GM23338 (cell line): ENCODE measurements around the gene NRROS. TPM values are rescaled to one million over a fixed set of nuclear protein-coding genes. Genes with fewer than 3 reads are reported as not detected.
A peak's percentile ranks its signal among the peaks of the same experiment; 100 is the strongest.

ENCODE experiments used
- ATAC-seq: fragments of 200-7000 bp; cut with Tn5 transposase; 3 replicates; pipeline ENCODE4 v1.9.1; 2020
- DNase-seq: peaks from one replicate; pipeline ENCODE4 v3.0.0-alpha.2; 2015; ENCODE audit warnings: low spot score
- H2AFZ ChIP-seq: fragments of 200-600 bp; sonication (generic); 2 replicates; pipeline ENCODE4 v1.8.0; 2016; ENCODE audit warnings: antibody characterized with exemption, mild to moderate bottlenecking, moderate library complexity
- H3F3A ChIP-seq: fragments of 200-600 bp; sonication (generic); replicated peaks from 2 replicates; pipeline ENCODE4 v1.8.0; 2017; ENCODE audit warnings: antibody characterized with exemption, mixed run types, low read depth
- H3K27ac ChIP-seq: fragments of 200-600 bp; sonication (generic); 2 replicates; pipeline ENCODE4 v1.6.1; 2016; ENCODE audit warnings: low read depth
- H3K27me3 ChIP-seq: fragments of 200-600 bp; sonication (generic); 2 replicates; pipeline ENCODE4 v1.8.0; 2016; ENCODE audit warnings: mild to moderate bottlenecking, mixed run types, moderate library complexity; ENCODE audit not compliant: insufficient read depth
- H3K36me3 ChIP-seq: fragments of 200-600 bp; sonication (generic); 2 replicates; pipeline ENCODE4 v1.8.0; 2016; ENCODE audit warnings: mild to moderate bottlenecking; ENCODE audit not compliant: insufficient read depth
- H3K4me1 ChIP-seq: fragments of 200-600 bp; sonication (generic); 2 replicates; pipeline ENCODE4 v1.8.0; 2016; ENCODE audit warnings: mild to moderate bottlenecking, moderate library complexity; ENCODE audit not compliant: insufficient read depth
- H3K4me2 ChIP-seq: fragments of 200-600 bp; sonication (generic); 2 replicates; pipeline ENCODE4 v1.7.1; 2017; ENCODE audit warnings: mixed run types
- H3K4me3 ChIP-seq: fragments of 200-600 bp; sonication (generic); 2 replicates; pipeline ENCODE4 v1.6.1; 2016; ENCODE audit warnings: mixed run types
- H3K79me2 ChIP-seq: fragments of 200-600 bp; sonication (generic); replicated peaks from 2 replicates; pipeline ENCODE4 v1.8.0; 2017; ENCODE audit warnings: mild to moderate bottlenecking; ENCODE audit not compliant: insufficient read depth
- H3K9me2 ChIP-seq: fragments of 200-600 bp; sonication (generic); 2 replicates; pipeline ENCODE4 v1.8.0; 2017; ENCODE audit not compliant: insufficient read depth
- H4K20me1 ChIP-seq: fragments of 200-600 bp; sonication (generic); replicated peaks from 2 replicates; pipeline ENCODE4 v1.8.0; 2017; ENCODE audit warnings: mild to moderate bottlenecking; ENCODE audit not compliant: insufficient read depth
- H3K27ac Mint-ChIP-seq: 2 replicates; pipeline ENCODE4 v1.8.0; 2020; ENCODE audit warnings: inconsistent platforms, mild to moderate bottlenecking, moderate library complexity, mixed read lengths
- H3K27me3 Mint-ChIP-seq: 3 replicates; pipeline ENCODE4 v1.8.0; 2022; ENCODE audit warnings: low read depth, mild to moderate bottlenecking, moderate library complexity, mixed read lengths, inconsistent platforms; ENCODE audit not compliant: insufficient read depth, poor library complexity
- H3K36me3 Mint-ChIP-seq: 3 replicates; pipeline ENCODE4 v1.8.0; 2021; ENCODE audit warnings: low read depth, mild to moderate bottlenecking, inconsistent platforms, moderate library complexity, mixed read lengths
- H3K4me1 Mint-ChIP-seq: 3 replicates; pipeline ENCODE4 v1.8.0; 2020; ENCODE audit warnings: mild to moderate bottlenecking, inconsistent platforms, mixed read lengths
- H3K4me3 Mint-ChIP-seq: 3 replicates; pipeline ENCODE4 v1.8.0; 2021; ENCODE audit warnings: moderate library complexity, mild to moderate bottlenecking, inconsistent platforms, mixed read lengths
- H3K9me3 Mint-ChIP-seq: 3 replicates; pipeline ENCODE4 v1.8.0; 2020; ENCODE audit warnings: moderate library complexity, mild to moderate bottlenecking, inconsistent platforms, mixed read lengths
- CREB1 ChIP-seq: fragments of 250-450 bp; sonication (Bioruptor Pico); IDR thresholded peaks from 2 replicates; pipeline ENCODE4 v1.5.0; 2020; ENCODE audit warnings: low read depth, mild to moderate bottlenecking, moderate library complexity
- CTCF ChIP-seq, 2 experiments: fragments of 200-600 bp in 1 of 2; sonication (generic) in 1 of 2; conservative IDR thresholded peaks; 2 replicates each; pipeline versions ENCODE4 v1.5.1 to v1.6.1; 2016 to 2017; ENCODE audit warnings: antibody characterized with exemption in 2 of 2, low read depth in 2 of 2, mild to moderate bottlenecking in 2 of 2, moderate library complexity in 1 of 2
- ETS1 ChIP-seq: IDR thresholded peaks from 2 replicates; pipeline ENCODE4 v1.6.1; 2016; ENCODE audit warnings: antibody characterized with exemption
- EZH2 ChIP-seq: fragments of 200-600 bp; sonication (generic); IDR thresholded peaks from one replicate; pipeline ENCODE4 v1.8.0; 2017; ENCODE audit warnings: antibody characterized with exemption, mild to moderate bottlenecking, low read depth; ENCODE audit not compliant: unreplicated experiment
- EZH2phosphoT487 ChIP-seq: fragments of 200-600 bp; sonication (generic); IDR thresholded peaks from one replicate; pipeline ENCODE4 v1.8.1; 2018; ENCODE audit warnings: antibody characterized with exemption; ENCODE audit not compliant: unreplicated experiment
- JUNB ChIP-seq: IDR thresholded peaks from one replicate; pipeline ENCODE4 v1.6.1; 2016; ENCODE audit warnings: antibody characterized with exemption; ENCODE audit not compliant: unreplicated experiment
- NANOG ChIP-seq: IDR thresholded peaks from 2 replicates; pipeline ENCODE4 v1.6.1; 2016; ENCODE audit warnings: antibody characterized with exemption, borderline replicate concordance
- POLR2AphosphoS5 ChIP-seq: IDR thresholded peaks from 2 replicates; pipeline ENCODE4 v1.6.1; 2016; ENCODE audit warnings: antibody characterized with exemption, low read depth
- REST ChIP-seq: IDR thresholded peaks from one replicate; pipeline ENCODE4 v1.6.1; 2018; ENCODE audit warnings: antibody characterized with exemption; ENCODE audit not compliant: unreplicated experiment
- STAT1 ChIP-seq: IDR thresholded peaks from one replicate; pipeline ENCODE4 v1.6.1; 2016; ENCODE audit warnings: antibody characterized with exemption; ENCODE audit not compliant: unreplicated experiment
- ZNF114 ChIP-seq: fragments of 250-450 bp; sonication (Bioruptor Pico); IDR thresholded peaks from 2 replicates; pipeline ENCODE4 v1.5.0; 2020; ENCODE audit warnings: mild to moderate bottlenecking, moderate library complexity
- ZNF331 ChIP-seq: fragments of 250-450 bp; sonication (Bioruptor Pico); IDR thresholded peaks from 2 replicates; pipeline ENCODE4 v1.5.0; 2020; ENCODE audit warnings: low read depth, mild to moderate bottlenecking, moderate library complexity
- ZNF462 ChIP-seq: fragments of 250-450 bp; sonication (Bioruptor Pico); IDR thresholded peaks from 2 replicates; pipeline ENCODE4 v1.5.0; 2020; ENCODE audit warnings: mild to moderate bottlenecking, moderate library complexity
- polyA plus RNA-seq: library from polyadenylated mRNA; unstranded; fragments of >200 nt; fragmentation: Nextera tagmentation; extraction: Ambion mirVana; gene quantifications from 2 replicates; pipeline ENCODE4 v1.2.1, GENCODE V29; 2016
- total RNA-seq: library from RNA; depleted of rRNA; stranded (reverse); fragments of >200 nt; shearing (Covaris generic); gene quantifications from 2 replicates; pipeline ENCODE4 v1.2.3, GENCODE V29; 2014

Gene NRROS
- total and polyA plus RNA-seq, 2 experiments from 2014 or later: 2.3 to 8.5 TPM

GRCh38 chr3:196621611-196622010 lies 17.9 kb upstream of the NRROS start:
- no peaks in the 10 kb centered on the region for H3K9me2 ChIP-seq
- DNase-seq (no peak), ATAC-seq (0 out of 3 replicates have a peak, but pooled peaks have one; percentile 24)
- 0 out of 2 replicates have a peak, but pooled peaks cover 7% of the 10 kb centered on the region for H3F3A ChIP-seq
- no peaks in the 10 kb centered on the region for H3K9me3 Mint-ChIP-seq
- no peaks in the 10 kb centered on the region for H3K36me3 Mint-ChIP-seq
- H3K27me3 ChIP-seq: no peaks in the 10 kb centered on the region
- H3K4me3 Mint-ChIP-seq: no peak overlapping the region
- no peak overlapping the region for H3K27ac Mint-ChIP-seq
- peaks cover 17% of the 10 kb centered on the region for H3K4me1 ChIP-seq
- H3K4me3 ChIP-seq: no peak overlapping the region
- TF ChIP-seq ETS1 (no peak), JUNB (no peak), ZNF331 (CRISPR knock-in tag) (no peak), ZNF114 (no peak), EZH2phosphoT487 (no peak), POLR2AphosphoS5 (no peak), CREB1 (no peak), REST (no peak), NANOG (no peak), EZH2 (no peak), ZNF462 (CRISPR knock-in tag) (no peak), STAT1 (no peak), CTCF (conservative IDR thresholded peaks at IDR 0.05; ENCODE audit: low read depth in 2 of 2) (no peak)
- H3K4me2 ChIP-seq: no peak overlapping the region
- no peaks in the 10 kb centered on the region for H4K20me1 ChIP-seq
- no peaks in the 10 kb centered on the region for H3K79me2 ChIP-seq
- peaks cover 16% of the 10 kb centered on the region for H3K4me1 Mint-ChIP-seq
- peak overlapping the region; percentile 76 for H2AFZ ChIP-seq
- H3K27me3 Mint-ChIP-seq: peaks cover 2% of the 10 kb centered on the region
- 0 out of 2 replicates have a peak overlapping the region, but pooled peaks have one; percentile 53 for H3K27ac ChIP-seq
- no peaks in the 10 kb centered on the region for H3K36me3 ChIP-seq
